ENCODE results near the gene TRMT1.

- TF ChIP-seq CTCF (conservative IDR thresholded peaks at IDR 0.05; ENCODE audit: low read length): no peak
- TF ChIP-seq EZH2phosphoT487 (IDR thresholded peaks at IDR 0.05; ENCODE audit: borderline replicate concordance): no peak
Measured at GRCh38 chr19:13151605-13152355, 35.2 kb upstream of the TRMT1 start.
